HFF-Myc (cell line): ENCODE measurements around the gene FPGS.

Source experiments
- DNase-seq: peaks from one replicate; pipeline ENCODE4 v3.0.0-alpha.2; 2011; ENCODE audit warnings: low read depth; ENCODE audit errors: extremely low read depth
- H3K4me3 ChIP-seq: replicated peaks from 2 replicates; pipeline ENCODE4 v1.5.1; 2011; ENCODE audit warnings: low read depth, mild to moderate bottlenecking, control low read depth, low read length
- CTCF ChIP-seq: IDR thresholded peaks from 2 replicates; pipeline ENCODE4 v1.5.1; 2012; ENCODE audit warnings: mild to moderate bottlenecking, low read depth, low read length, control low read depth; ENCODE audit errors: missing control alignments

The FPGS gene

GRCh38 chr9:127822108-127822507, 19.4 kb downstream of the FPGS start:
- DNase-seq: no peak
- no peak for TF ChIP-seq CTCF
- H3K4me3 ChIP-seq: no peak overlapping the region

GRCh38 chr9:127825319-127826051, 22.8 kb downstream of the FPGS start:
- peak; percentile 13 for TF ChIP-seq CTCF
- no peak for DNase-seq
- no peak overlapping the region for H3K4me3 ChIP-seq

- no peak for TF ChIP-seq CTCF
- DNase-seq: no peak
- H3K4me3 ChIP-seq: no peak overlapping the region
Observed at GRCh38 chr9:127826253-127826913, 23.7 kb downstream of the FPGS start.

- TF ChIP-seq CTCF: no peak
- DNase-seq: peak; percentile 36
- H3K4me3 ChIP-seq: no peak overlapping the region
Observed at GRCh38 chr9:127828262-127829031, 25.8 kb downstream of the FPGS start.

- H3K4me3 ChIP-seq: no peak overlapping the region
- DNase-seq: no peak
- TF ChIP-seq CTCF: no peak
Observed at GRCh38 chr9:127829205-127829906, 26.7 kb downstream of the FPGS start.

- H3K4me3 ChIP-seq: no peak overlapping the region
- TF ChIP-seq CTCF: no peak
- no peak for DNase-seq
Observed at GRCh38 chr9:127832248-127832647, 29.6 kb downstream of the FPGS start.
